H7 (cell line): ENCODE data around the gene ADCYAP1R1. TPM values are rescaled to one million over a fixed set of nuclear protein-coding genes. Genes with fewer than 3 reads are reported as not detected.

Experiments used
- DNase-seq: peaks from one replicate; pipeline ENCODE4 v3.0.0; 2012
- H3K27me3 ChIP-seq: 2 replicates; pipeline ENCODE4 v1.6.0; 2011; ENCODE audit warnings: mild to moderate bottlenecking, low read length; ENCODE audit not compliant: control insufficient read depth, insufficient read depth
- H3K36me3 ChIP-seq: replicated peaks from 2 replicates; pipeline ENCODE4 v1.5.1; 2011; ENCODE audit warnings: low read length; ENCODE audit not compliant: control insufficient read depth, insufficient read depth
- H3K4me3 ChIP-seq: 2 replicates; pipeline ENCODE4 v1.5.1; 2011; ENCODE audit warnings: low read depth, mild to moderate bottlenecking, control low read depth, low read length, moderate library complexity; ENCODE audit not compliant: insufficient read depth
- total RNA-seq: library from RNA; depleted of rRNA; stranded (reverse); fragments of >200 nt; shearing (Covaris generic); gene quantifications from 2 replicates; pipeline ENCODE4 v1.2.3, GENCODE V29; 2014

Gene ADCYAP1R1
- total RNA-seq, 1 experiment from 2014 or later = 1.8 TPM

- Histone ChIP-seq H3K36me3 (no peaks in the 10 kb centered on the region), H3K27me3 (no peaks in the 10 kb centered on the region), H3K4me3 (no peak overlapping the region)
- peak; percentile 88 for DNase-seq
Observed at GRCh38 chr7:31027161-31027965, 24.7 kb upstream of the ADCYAP1R1 start.

DNA sequence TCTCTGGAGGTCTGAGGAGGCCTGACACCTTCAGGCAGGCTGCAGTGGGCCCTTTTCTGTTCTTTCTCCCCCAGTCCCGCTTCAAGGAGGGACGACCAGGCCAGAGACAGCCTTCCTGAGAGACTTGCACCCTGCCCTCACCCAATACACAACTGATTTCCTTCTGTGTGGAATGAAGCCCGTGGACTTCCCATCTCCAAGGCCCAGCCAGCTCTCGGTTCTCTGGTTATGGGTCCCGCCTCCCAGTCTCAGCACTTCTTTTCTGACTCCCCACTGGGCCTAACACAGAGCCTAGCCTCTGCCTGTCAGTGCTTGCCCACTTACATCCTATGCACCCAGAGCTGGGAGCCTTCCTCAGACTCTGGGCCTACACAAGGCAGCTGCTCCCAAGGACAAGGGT lies 24.1 kb upstream of the ADCYAP1R1 start:
- Histone ChIP-seq H3K27me3 (no peaks in the 10 kb centered on the region), H3K36me3 (no peaks in the 10 kb centered on the region), H3K4me3 (no peak overlapping the region)
- no peak for DNase-seq

DNA sequence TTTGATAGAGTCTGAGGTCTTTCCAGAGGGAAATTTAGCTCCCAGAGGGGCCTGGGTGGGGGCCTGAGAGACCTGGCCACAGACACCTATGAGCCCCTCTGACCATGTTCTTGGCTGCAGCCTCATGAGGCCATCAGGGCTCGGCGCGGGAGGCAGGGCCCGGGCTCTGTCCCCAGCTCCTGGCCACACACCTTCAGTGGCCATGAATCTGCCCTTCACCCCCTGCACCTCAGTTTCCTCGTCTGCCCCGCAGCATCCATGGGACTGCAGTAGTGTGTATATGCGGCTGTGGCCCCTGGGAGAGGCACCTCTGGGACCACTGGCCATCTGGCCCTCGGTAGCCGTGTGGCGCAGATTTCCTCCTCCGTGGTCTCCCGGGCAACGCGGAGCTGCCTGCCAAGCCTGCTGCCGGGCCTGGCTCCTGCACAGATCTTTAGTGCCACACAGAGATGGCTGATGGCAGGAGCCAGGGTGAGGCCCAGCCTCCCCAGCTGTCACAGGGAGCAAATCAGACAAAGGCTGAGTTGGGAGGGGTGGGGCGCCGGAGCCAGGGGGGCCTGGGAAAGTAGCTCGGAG lies 23.6 kb upstream of the ADCYAP1R1 start:
- no peaks in the 10 kb centered on the region for H3K27me3 ChIP-seq
- no peaks in the 10 kb centered on the region for H3K36me3 ChIP-seq

DNA sequence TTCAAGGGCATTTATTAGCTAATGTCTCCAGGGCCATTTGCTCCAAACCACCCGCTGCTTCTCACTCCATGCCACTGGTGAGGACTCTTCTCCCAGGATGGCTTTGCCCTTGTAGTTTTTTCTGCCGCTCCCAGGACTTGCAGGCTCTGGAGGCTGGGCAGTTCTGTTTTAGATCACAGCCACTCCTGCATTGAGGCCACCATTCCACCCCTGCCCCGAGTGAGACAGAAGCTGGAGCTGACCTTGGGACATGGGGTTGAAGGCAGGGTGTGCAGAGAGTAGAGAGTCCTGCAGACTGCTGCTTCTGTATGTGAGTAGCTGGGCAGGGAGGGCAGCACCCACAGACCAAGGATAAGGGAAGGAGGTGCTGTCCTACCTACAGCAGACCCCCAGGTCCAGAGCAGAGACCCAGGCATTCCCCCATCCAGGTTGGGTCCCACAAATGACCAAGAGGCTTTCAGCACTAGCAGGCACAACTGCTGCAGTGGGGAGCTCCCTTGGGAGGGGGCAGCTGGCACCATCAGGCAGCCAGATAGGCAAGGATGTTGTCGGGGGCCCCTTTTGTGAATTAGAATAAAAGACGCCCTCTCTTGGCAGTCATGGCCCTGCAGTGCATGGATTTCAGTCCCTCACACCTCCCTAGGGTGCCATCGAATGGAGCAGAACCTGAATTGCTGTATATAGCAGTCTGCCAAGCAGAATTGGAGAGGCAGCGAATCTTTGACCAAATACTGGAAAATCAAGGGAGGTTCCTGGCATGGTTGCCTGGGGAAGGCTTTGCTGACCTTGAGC lies 22.7 kb upstream of the ADCYAP1R1 start:
- Histone ChIP-seq H3K36me3 (no peaks in the 10 kb centered on the region), H3K4me3 (no peak overlapping the region), H3K27me3 (no peaks in the 10 kb centered on the region)
- peak; percentile 62 for DNase-seq

More for the DNA sequence above, 23.6 kb upstream of the ADCYAP1R1 start:
- no peak for DNase-seq
- H3K4me3 ChIP-seq = no peak overlapping the region

- DNase-seq = no peak
- no peaks in the 10 kb centered on the region for H3K27me3 ChIP-seq
- H3K36me3 ChIP-seq = no peaks in the 10 kb centered on the region
- H3K4me3 ChIP-seq = no peak overlapping the region
Observed at GRCh38 chr7:31033674-31034300, 18.3 kb upstream of the ADCYAP1R1 start.

DNA sequence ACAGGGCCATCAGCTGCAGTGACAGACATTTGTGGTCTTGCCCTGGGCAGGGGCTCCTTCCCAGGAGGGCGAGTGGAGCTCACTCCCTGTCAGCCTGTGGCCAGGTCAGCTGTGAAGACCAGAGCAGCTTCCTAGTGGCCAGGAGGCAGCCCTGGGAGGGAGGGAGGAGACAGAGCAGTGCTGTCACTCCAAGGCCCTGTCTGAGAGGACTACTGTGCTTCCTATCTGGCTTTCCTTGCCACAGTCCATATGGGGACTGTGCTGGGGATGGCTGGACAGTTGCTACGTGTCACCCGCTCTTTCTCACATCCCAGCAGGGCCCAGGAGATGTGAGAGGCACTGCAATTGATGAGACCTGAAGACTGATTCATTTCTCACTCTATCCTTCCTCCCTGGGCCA lies 15.2 kb upstream of the ADCYAP1R1 start:
- Histone ChIP-seq H3K4me3 (no peak overlapping the region), H3K27me3 (no peaks in the 10 kb centered on the region), H3K36me3 (no peaks in the 10 kb centered on the region)
- no peak for DNase-seq

- H3K27me3 ChIP-seq = no peaks in the 10 kb centered on the region
- DNase-seq = peak; percentile 88
Observed at GRCh38 chr7:31043051-31043471, 9.0 kb upstream of the ADCYAP1R1 start.

DNA sequence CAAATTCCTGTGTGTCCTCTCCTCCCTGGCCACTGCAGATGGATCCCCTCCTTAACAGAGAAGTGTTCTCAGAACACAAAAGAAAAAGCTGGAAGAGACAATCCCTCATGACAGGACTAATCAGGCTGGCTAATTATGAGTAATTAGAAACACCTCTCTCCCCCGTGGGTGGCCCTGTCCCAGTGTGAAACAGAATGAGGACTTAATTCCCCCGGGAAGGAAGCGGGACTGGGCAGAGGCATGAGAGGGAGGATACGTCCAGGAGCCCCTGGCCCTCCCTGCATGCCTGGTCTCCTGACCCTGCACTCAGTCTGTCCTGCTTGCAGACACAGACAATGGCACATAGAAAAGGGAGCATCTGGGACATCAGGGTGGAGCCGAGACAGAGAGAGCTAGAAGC lies 7.6 kb upstream of the ADCYAP1R1 start:
- no peak for DNase-seq
- Histone ChIP-seq H3K27me3 (no peaks in the 10 kb centered on the region), H3K36me3 (no peaks in the 10 kb centered on the region), H3K4me3 (no peak overlapping the region)

More at GRCh38 chr7:31043051-31043471, 9.0 kb upstream of the ADCYAP1R1 start:
- no peak overlapping the region for H3K4me3 ChIP-seq
- no peaks in the 10 kb centered on the region for H3K36me3 ChIP-seq

GRCh38 chr7:31046723-31047122 lies 5.4 kb upstream of the ADCYAP1R1 start:
- DNase-seq = no peak
- Histone ChIP-seq H3K4me3 (no peak overlapping the region), H3K27me3 (peaks cover 16% of the 10 kb centered on the region), H3K36me3 (no peaks in the 10 kb centered on the region)

- no peak for DNase-seq
- peaks cover 20% of the 10 kb centered on the region for H3K27me3 ChIP-seq
- H3K36me3 ChIP-seq = no peaks in the 10 kb centered on the region
- no peak overlapping the region for H3K4me3 ChIP-seq
Observed at GRCh38 chr7:31047313-31048146, 4.6 kb upstream of the ADCYAP1R1 start.

DNA sequence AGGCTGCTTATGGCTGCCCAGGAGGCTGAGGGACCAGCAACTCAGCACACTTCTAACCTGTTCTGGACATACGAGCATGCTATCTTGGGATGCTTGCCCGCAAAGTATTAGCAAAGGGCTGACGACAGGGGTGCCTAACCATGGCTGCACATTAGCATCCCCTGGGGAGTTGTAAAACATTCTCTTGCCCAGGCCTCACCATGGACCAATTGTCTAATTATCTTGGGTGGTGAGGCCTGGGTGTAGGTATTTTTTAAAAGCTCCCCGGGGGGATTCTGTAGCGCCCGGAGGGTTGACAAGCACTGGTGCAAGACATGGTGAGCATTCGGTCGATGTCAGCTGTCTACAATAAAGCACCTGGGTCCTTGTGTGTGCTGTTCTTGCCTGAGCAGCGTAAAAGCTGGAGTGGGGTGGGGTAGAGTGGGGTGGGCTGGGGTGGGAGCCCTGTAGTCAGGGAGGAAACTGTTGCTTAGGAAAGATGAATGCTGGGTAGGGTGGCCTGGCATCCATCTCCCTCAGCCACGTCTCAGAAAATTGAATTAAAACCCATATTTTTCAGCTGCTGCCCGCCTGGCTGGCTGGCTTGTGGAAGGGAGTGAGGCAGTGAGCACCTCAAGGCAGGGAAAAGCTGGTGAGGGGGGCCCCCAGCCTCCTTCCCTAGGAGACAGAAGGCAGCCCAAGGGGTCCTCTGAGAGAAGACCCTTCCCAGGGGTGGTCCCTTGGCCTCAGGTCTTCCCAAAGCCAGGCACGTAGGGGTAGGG lies 2.9 kb upstream of the ADCYAP1R1 start:
- H3K36me3 ChIP-seq = no peaks in the 10 kb centered on the region
- no peak overlapping the region for H3K4me3 ChIP-seq
- DNase-seq = no peak
- H3K27me3 ChIP-seq = peaks cover 37% of the 10 kb centered on the region

GRCh38 chr7:31052487-31052840 lies 356 bp downstream of the ADCYAP1R1 start:
- peaks cover 45% of the 10 kb centered on the region for H3K27me3 ChIP-seq
- DNase-seq = no peak
- peak overlapping the region; percentile 48 for H3K4me3 ChIP-seq
- H3K36me3 ChIP-seq = no peaks in the 10 kb centered on the region

DNA sequence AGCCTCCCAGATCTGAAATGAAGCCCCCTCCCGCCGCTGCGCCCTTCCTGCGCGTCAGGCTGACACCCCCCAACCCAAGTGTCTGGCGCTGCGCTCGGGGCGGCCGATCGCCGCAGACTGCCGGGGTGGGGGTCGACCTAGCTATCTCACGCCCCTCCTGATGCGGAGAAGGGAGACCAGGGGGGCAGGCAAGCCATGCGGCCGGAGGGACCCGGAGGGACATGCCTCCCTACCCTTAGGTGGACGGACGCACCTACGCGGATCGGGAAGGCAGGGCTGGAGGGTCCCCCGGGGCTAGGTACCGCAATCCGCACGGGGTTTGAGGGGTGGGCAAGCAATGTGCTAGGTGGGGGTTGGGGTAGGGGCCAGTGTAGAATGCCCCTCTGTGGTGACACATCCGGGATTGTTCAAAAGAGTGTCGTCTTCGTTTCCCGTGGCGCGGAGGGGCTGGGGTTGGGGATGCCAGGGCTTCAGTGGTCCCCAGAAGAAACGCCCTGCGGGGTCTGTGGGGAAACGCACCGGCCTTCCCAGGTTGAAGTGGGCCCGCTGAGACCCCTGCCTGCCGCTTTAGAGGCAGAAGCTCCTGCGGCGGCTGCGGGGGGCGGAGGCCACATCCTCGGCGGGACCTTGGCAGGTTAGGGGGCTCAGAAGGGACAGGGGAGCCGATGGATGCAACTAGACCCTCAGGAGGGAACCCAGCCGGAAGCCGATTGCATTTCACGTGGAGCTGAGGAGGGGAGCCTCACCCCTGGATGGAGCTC lies 913 bp downstream of the ADCYAP1R1 start:
- Histone ChIP-seq H3K36me3 (no peaks in the 10 kb centered on the region), H3K4me3 (peak overlapping the region; percentile 48), H3K27me3 (peaks cover 45% of the 10 kb centered on the region)
- peak; percentile 87 for DNase-seq
